ENCODE data around the gene ENTR1.

ENTR1 gene

DNA sequence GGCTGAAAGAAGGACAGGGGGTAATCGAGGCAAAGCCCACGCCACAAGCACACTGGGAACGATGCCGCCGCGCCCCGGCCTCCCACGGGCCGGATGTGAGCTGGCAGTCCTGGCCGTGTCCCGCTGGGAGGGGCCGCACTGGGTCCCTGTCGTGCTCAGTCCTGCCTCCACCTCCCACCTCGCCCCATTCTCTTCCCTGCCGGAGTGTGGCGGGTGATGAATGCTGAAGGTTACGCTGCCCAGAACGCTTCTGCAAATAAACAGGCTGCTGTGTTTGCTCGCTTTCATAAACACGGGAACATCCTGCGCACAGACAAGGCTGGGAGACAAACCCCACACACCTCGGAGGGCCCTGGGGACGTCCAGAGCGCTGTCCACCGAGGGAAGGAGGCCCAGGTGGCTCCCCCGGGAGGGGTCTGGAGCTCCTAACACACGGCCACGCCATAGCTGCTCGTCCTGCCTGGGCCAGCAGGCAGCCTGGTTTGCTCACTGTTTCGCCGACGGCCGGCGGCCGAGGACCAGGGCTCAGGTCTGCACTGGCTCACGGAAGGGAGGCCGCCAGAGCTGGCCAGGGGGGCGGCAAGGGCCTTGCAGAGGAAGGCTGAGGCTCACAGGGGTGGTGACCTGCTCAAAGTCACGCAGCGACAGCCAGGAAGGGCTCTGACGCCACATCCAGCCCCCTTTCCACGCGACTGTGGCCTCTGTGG lies 49.2 kb downstream of the ENTR1 start:
- DNase-seq (ENCODE audit: low read depth), result no peak

DNA sequence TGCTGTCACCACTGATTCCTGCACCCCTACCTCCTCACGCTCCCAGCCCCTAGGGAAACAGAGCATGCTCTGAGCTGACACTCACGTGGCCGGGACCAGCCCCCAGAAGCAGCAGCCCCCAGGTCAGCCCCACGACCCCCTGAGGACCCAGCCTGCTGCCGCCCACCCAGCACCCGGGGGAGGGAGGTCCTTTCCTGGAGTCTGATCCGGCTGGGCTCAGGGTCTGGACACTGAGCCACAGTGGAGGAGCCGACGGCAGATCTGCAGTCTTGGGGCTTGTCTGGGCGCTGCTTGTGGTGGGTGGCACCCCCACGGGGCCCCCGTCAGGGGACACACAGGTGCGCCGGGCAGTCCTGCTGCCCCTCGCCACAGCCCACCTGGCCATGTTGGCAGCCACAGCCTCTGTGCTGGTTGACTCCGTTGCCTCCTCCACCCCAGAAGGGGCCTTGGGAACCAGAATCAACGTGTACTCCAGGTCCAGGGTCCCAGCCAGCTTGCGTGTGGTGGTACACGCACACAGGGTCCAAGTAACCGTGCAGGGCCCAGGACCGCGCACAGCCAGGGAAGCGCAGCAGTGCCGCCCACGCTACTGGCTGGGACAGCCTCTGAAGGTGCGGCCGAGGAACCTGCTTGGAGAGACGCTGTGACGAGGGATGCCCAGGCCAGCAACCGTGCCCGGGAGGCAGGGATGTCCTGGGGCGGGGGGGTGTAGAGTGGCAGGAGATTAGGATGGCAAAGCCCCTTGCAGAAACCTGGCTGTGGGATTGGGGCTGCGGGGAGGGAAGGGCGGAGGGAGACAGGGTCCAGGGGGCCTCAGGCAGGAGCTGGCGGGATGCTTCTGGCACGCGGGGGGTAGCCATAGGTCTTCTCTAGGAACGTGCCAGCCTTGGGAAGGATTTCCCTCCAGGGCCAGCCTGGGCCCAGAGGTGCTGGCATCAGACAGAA lies 50.4 kb downstream of the ENTR1 start:
- DNase-seq (ENCODE audit: low read depth), result no peak

DNA sequence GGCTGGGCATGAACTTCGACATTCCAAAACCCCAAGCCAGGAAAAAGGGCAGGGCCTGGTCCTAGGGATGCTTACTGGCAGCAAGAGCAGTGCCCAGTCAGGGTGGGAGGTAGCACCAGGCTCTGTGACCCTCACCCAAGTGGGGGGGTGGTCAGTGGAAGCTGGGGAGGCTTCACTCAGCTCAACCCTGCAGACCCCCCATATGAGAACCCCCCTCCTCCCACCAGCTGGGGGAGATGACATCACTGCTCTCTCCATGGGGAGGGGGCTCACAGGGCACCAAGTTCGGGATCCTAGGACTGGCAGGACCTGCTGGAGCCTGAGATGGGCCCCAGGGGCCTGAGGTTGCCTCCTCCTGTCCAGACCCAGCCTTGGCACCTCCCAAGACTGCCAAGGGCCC lies 51.5 kb downstream of the ENTR1 start:
- DNase-seq (ENCODE audit: low read depth), result no peak

- DNase-seq (ENCODE audit: low read depth), result no peak
These were observed 52.4 kb downstream of the ENTR1 start for GRCh38 chr9:136358016-136358415.

DNA sequence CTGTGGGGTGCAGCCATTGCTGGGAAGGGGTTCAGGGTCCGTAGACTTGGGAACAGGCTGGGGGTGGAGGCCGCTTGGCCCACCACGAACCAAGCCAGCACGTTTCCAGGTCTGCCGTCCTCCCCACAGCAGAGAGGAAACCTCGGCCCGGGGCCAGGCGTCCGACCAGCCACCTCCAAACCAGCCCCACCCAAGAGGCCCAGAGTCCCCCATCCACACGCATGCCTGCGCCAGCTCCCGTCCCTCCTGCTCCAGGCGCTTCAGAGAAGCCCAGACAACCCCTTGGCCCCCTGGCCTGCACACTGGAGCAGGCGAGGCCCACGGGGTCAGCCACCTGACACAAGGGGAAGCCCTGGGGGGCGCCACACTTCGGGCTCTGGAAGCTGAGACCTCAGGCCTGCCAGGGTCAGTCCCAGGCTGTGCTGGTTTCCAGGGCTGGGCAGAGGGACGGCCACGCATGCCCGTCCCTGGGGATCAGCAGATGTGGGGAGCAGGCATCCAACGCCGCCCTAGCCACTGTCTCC lies 53.1 kb downstream of the ENTR1 start:
- no peak for DNase-seq (ENCODE audit: low read depth)

DNA sequence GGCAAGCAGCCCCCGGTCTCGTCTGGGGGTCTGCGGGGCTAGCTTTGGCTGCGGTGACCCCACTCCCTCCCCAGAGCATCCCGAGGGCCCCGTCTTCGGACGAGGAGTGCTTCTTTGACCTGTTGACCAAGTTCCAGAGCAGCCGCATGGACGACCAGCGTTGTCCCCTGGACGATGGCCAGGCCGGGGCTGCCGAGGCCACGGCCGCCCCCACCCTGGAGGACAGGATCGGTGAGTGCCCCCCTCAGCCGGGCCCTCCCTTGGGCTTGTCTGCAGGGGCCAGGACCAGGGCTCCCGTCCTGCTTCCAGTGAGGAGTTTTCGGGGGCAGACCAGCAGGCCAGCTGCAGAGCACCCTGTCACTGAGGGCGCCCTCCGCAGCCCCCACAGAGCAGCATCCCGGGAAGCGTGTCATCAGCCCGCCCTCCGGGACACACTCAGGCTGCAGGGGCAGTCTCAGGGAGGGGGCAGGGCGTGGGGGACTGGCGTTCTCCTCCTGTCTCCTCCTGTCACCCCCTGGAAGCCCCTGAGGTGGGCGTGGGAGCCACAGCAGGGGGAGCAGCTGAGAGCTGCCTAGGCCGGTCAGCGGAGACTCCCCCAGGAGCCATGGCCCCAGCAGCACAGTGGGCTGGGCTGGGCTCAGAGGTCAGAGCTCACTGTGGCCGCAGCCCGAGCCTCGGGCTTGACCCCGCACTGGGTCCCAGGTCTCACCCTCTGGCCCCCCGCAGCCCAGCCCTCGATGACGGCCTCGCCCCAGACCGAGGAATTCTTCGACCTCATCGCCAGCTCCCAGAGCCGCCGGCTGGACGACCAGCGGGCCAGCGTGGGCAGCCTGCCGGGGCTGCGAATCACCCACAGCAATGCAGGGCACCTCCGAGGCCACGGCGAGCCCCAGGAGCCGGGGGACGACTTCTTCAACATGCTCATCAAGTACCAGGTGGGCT lies 54.5 kb downstream of the ENTR1 start:
- DNase-seq (ENCODE audit: low read depth), result no peak

GRCh38 chr9:136354592-136355085 lies 55.8 kb downstream of the ENTR1 start:
- no peak for DNase-seq (ENCODE audit: low read depth)

DNA sequence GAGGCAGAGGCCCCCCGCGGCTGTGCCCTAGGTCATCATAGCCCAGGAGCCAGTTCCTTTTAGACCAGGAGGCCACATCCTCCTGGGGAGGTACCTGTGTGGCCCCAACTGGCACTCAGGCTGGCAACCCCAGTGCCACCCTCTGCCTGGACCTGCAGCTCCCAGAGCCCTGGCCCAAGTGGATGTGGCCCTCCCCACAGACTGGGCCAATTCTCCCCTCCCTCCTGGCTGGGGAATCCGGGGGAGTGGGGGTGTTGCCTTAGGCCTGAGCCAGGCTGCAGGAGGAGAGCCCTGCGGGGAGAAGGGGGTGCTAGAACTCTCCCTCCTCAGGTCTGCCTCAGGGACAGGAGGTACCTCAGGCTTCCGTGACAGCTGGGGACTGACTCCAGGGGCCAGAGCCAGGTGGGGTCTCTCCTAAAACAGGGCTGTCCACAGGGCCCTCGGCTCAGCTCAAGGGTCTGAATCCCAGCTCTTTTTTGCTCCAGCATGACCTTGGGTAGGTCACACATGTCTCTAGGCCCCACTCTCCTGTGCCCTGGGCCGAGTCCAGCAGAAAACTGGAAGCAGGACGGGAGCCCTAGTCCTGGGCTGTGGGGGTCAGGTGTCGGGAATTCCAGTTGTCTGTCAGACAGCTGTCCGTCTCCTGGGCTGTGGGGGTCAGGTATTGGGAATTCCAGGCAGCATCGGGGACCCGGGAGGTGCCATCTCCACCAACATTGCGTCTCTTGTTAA lies 56.5 kb downstream of the ENTR1 start:
- DNase-seq (ENCODE audit: low read depth), result no peak

- DNase-seq (ENCODE audit: low read depth), result no peak
These were observed 57.3 kb downstream of the ENTR1 start for GRCh38 chr9:136353088-136353487.

DNA sequence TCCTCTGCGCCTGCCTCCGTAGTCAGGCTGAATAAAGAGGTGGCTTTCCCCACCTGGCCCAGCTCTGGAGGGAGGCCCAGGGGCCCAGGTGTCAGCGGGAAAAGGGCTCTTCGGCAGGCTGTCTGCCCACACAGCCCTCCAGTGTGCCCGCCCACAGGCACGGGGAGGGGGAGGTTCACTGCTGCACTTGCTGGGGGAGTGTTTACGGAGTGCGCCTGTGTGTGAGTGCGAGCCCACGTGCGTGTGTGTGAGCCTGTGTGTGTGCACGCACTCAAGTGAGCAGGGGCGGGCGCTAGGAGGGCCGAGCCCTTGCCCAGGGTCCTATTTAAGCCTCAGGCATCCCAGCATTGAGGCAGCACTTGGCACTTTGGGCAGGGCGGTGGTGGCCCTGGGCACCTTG lies 57.7 kb downstream of the ENTR1 start:
- no peak for DNase-seq (ENCODE audit: low read depth)

Measured in stimulated activated CD8-positive, alpha-beta memory T cell treated with anti-CD3 and anti-CD28 coated beads, Interleukin-15, amount 100 ng/mL, for 24 hours (primary cell).